Stimulated activated CD8-positive, alpha-beta memory T cell treated with anti-CD3 and anti-CD28 coated beads, Interleukin-12 subunit alpha, Interleukin-12 subunit beta, amount 100 ng/mL, for 4 hours (primary cell): ENCODE data around the gene ETV6.

Source experiments
- DNase-seq: peaks from one replicate; pipeline ENCODE4 v3.0.0-alpha.2; 2020; ENCODE audit warnings: low read depth

ETV6 gene

DNA sequence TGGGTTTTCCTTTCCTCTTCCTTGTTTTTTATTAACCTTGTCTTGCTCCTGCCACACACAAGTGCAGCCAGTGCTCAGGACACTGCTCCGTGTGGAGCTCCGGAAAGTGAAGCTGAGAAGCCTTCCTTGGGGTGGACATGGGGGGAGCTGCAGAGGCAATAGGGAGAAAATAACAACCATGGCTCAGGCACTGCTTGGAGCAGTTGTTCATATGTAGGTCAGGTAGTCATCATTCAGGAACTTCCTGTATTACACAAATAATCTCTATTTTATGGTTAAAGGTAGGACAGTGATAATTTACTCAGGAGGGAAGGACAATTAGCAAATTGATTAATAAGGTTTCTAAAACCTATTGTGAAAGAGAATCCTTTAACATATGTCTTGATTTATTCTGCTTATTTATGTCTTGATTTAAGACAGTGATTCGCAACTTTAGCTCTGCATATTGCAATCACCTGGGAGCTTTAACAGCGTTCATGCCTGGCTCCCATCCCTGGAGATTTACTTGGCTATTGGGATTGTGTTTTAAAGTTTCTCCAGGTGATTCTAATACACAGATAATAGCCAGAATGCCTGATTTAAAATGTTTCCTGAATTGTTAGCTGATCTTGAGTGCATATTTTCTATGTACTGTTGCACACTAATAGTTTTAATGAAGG, 92.1 kb downstream of the ETV6 start:
- no peak for DNase-seq

DNA sequence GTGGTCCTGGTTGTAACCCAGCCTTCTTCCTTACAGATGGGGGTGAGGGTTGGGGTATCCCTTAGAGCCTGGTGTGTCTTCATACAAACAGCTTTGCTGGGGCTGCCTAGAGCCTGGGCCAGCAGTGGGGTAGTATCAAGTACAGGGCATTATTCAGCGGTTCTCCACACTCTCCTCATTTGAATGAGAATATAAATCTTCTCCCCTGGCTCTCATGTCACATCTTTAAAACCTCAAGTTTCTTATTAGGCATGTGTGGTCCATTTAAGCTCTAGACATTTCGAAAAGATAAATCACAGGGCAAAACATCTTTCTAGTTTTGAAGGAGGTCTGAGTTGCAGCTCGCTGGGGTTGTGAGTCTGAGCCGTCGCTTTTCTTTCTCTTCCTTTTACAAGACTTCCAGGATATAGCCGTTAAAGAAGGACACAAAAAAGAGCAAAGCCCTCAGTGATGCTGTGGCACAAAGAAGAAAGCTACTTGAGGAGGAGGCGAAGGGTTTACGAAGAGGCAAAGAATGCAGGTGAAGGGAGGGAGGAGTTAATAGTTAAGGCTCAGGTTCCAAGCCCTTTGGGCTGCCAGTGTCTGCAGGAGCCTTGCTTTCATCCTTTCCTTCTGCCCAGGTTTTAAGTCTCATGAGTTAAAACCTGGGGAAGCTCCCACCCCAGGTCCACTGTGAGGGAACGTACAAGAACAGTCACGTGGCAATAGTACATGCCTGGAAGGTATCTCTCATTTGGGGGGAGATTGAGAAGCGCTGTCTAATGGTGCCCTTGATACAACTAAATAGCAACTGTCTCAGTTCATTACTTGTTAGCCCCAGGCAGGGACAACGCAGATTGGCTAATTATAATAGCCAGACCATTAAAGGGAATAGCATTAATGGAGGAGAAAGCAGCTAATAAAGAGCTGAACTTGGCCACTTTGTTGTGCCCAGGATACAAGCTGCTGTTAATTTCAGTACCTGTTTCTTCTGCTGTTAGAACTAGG, 94.2 kb downstream of the ETV6 start:
- DNase-seq, result no peak

DNA sequence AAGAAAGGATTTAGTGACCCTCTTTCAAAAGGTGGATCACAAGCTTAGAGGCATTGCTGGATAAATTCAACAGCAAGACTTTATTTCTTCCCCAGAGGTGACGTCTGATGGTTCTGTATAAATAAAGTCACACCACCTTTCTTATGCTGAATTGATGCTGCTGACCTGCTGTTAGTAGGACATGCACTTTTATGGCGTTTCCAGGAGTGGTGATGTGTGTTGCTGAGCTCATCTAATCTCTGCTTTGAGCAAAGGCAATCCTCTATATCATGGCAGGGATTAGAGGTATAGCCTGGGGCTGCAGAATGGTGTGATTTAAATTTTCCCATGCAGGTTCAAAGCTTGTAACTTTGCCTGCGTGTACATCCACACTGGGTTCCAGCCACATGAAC, 94.9 kb downstream of the ETV6 start:
- no peak for DNase-seq

DNA sequence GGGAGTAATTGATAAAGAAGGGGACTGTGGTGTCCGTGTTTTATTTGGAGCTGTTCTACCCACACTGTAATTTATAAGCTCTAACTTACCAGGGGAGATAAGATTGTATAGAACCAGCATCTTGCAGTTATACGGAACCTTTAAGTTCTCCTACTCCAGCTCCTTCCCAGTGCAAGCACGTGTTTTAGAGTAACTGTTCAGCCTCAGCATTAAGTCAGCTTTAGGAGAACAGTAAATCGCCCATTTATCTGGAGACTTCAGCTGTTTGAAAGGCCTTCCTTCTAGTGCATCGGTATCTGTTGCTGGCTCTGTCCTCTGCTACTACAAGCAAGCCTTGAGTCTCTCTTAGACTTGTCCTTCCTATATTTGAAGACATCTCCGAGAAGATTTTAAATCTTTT, 95.6 kb downstream of the ETV6 start:
- no peak for DNase-seq

DNA sequence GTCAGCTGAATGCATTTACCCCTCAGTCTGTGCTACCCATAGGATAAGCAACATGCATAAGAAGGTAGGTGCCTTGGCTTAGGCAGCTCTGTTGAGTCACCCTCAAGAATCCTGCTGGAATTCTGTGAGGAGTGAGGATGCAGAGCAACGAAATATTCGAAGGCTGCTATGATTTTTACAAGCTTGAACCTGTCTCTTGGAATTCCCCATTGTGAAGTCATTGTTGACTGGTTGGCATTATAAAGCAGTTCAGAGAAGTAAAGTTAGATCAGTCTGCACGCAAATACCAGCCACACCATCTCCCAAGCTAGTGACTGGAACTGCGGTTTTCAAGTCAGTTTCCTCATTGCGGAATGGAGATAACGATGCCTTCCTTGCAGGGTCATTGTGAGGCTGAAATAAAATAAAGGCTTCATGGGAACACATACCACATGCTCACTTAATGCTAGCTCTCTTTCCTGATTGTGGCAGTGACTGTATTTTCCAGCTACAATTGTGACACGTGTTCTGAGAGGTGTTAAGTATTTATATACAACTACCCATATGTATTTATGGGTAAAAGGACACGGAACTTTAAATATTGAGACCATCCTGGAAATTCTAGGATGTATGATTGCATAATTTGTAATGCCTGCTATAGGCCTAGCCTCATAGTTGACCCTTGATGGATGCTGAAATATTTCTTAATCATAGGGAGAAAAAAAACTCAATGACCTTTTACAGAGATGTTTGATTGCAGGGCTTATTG, 96.7 kb downstream of the ETV6 start:
- DNase-seq, result no peak

DNA sequence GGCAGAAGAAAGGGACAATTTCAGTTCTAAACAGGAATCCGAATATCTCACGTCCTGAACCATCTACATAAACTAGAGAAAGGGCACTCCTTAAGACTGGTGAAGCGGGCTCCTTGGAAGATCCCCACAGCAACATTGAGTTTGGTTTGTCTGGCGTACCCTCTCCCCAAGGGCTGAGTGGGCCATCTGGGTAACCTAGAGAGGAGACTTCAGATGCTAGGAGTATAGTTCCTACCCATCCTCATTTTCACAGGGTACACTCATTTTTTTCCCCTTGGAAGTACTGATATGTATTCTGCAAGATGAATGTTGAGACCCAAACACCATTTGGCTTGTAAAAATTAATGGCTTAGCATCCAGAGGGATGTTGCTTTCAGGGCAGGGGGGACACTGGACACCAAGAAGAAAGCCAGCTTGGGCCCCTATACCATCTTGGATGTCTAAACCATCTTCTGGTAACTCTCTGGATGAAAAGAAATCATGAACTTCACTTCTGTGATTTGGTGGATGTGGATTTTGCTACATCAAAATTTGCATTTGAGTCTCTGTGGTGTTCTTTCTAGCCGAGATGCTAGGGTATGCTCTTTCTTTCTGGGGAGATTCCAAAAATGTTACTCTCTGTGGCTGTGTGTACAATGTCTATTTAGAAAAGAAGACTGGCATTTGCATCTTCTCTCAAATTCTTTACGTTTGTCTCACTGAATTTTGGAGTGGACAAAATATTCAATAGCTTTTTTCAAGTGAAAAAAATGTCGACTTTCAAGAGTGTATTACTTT, 97.7 kb downstream of the ETV6 start:
- no peak for DNase-seq

DNA sequence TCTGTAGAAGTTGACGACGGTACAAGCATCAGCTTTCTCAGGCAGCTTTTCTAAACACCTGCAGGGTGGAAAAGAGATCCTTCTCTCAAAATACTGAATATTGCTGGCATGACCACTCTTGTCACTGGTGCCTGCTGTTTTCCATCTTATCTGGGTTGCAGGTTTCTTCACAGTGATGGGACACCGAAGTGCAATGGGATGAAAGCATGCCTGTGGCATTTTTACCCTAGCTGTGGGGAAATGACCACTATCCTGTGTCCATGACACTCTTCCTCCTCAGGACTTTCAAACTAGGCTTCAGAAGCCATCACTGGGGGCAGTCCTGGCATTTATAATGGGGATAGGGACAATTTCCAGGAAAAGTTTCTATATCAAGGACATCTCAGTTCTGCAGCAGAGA, 98.5 kb downstream of the ETV6 start:
- no peak for DNase-seq

DNA sequence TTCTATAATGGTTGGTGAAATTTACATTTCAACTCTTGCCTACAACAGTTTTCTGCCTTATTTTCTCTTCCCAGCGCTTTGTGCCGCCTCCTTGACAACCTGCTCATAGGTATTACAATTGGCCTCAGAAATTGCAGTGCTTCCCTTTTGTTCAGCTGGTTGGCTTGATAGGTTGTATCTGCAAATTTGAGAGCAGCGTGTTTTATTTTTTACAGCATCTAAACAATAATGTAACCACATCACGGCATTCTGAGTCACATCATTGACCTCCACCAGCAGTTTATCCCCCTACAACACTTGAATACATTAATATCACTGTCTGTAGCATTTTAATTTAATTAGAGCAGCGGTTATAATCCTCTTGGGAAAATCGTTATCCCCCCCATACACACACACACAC, 99.4 kb downstream of the ETV6 start:
- DNase-seq, result no peak

DNA sequence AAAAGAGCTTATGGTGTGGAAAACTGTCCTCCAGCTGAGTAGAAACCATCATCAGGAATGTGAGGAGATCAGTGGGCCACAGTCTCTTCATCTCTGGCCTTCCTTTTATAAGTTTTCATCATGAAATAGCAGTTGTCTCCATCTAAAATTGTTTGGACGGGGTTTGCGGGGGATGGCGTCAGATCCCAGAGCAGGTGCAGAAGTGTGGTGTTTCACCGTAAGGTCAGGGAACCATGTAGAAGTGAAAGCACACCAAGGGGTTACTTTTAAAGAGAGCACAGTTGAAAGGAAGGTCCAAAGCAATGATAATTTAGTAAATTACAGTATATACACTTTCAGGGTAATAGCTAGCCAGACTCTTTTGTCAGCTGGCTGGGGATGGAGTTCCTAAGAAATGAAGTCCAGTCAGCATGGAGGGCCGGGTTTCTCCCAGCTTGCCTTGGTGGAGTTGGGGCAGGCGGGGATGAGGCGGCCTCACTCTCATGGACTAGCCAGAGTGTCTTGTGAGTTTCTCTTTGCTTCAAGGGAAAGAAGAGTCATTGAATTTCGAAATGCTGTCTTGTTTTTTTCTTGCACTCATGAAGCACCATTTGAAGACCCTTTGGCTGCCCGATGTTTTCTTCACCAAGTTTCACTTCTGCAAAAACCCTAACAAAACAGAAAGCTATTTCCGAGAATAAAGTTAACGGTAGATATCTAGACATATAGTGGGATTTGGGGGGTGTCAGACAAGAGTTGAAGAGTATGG, 100.6 kb downstream of the ETV6 start:
- DNase-seq, result no peak

DNA sequence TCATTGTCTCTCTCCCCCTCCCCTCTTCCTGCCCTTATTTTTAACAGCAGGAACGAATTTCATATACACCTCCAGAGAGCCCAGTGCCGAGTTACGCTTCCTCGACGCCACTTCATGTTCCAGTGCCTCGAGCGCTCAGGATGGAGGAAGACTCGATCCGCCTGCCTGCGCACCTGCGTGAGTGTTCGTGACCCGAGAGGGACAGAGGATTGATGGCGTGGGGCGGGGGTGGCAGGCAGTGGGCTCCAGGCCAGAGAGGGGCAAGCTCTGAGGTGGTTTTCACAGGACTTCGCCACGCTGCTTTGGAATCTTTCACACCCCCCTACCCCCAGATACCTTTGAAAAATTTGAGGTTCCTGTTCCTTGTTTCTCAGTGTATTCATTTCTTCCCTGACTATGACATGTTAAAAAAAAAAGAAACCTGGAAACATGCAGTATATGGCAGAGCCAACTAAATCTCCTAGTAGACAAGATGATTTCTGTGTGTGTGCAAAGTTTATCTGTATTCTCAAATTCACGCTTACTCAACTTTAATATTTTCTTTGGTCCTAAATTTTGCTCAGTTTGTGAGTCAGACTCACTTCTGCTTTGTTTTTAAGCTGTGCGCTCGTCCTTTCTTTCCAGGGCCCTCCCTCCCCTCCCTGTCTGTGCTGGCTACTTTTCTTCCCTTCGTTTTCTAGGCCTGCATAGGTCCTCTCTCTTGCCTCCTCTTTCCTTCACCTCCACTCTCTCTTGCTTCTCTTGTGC, 103.1 kb downstream of the ETV6 start:
- no peak for DNase-seq

DNA sequence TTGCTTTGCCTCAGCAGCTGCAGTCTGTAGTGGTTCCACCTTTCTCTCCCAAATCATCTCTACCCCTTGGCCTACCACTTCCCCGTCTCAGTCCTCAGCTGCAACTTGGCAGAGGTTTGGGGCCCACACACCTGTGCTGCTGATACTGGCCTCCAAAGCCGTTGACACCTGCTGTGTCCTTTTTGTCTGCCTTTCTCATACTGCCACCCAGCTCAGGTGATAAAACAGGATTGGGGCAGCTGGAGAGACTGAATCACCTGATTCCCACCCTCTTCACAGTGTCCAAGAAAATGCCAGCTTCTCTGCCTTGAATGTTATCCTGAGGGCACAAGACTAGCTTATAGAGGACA, 103.7 kb downstream of the ETV6 start:
- no peak for DNase-seq

DNA sequence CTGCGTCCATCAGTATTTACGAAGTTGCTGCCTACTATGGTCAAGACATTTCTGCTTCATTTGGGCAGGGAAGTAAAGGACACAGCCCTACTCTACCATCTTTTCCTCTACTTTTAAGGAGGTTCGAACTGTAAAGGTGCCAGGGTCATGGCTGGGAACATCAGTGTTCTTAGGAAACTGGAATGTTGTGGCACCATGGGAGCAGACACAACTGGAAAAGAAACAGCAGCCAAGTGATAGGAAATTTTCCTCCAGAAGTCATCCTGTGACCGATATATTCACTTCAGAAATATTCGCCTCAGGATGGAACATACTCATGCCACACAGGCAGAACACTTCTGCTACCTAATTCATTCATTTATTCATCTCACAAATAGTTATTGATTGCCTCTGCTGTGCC, 104.4 kb downstream of the ETV6 start:
- no peak for DNase-seq

DNA sequence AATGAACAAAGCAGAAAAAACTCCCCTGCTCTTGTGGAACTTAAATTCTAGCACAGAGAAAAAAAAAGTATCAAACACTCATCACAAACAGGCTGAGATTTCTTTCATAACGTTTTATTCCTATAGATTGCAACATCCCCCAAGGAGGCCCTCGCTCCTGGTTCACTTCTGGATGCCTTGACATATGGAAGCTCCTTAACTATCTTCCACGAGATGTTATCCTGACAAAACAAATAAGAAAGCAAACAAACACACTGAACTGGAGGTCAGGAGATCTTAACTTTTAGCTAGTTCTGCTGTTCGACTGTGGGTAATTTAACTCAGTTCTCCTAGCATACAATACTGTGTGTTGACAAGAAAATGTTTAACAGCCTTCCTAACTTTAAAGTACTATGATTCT, 104.8 kb downstream of the ETV6 start:
- DNase-seq, result no peak

DNA sequence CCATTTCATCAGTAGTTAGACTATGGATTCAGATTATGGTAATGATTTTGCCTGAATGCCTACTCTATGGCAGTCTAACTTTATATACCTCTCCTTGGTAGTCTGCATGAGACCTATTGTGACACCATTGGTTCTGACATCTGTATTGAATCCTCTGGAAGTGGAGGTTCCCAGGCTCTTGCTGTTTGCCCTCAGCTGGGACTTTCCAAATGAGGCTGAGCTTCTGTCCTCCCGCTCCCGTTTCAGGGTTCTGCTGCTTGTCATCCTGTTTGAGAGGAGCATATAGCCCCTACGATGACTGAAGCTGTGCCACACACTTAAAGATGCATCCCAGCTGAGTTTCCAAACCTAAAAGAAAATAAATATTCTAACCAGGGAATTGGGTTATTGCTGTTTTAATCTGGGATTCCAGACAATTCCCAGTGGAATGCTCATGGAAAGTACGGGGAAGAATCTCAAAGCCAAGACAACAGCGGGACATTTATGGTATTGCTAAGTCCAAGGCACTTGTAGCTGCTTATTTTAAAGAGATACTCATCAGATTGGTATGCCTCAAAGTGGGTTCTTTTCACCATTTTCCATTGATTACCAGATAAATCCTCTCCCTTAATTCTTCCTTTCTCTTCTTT, 105.9 kb downstream of the ETV6 start:
- DNase-seq, result no peak

DNA sequence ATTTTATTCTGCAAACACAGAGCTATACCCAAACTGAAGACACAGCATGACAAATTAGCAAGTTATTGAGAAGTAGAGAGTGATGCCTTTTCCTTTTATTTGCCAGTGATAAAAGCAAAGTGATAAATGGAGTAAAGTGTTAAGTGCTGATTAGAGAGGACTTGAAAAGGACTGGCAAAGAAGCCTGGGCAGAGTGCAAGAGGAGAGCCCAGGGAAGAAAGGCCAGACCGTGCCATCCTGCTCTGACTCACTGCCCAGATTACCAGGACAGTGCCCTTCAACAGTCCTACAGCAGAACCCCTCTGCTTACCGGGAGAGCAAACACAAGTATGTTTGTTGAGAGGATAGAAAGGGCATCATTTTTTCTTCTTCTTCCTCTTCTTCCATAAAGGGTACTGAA, 106.5 kb downstream of the ETV6 start:
- DNase-seq, result no peak

DNA sequence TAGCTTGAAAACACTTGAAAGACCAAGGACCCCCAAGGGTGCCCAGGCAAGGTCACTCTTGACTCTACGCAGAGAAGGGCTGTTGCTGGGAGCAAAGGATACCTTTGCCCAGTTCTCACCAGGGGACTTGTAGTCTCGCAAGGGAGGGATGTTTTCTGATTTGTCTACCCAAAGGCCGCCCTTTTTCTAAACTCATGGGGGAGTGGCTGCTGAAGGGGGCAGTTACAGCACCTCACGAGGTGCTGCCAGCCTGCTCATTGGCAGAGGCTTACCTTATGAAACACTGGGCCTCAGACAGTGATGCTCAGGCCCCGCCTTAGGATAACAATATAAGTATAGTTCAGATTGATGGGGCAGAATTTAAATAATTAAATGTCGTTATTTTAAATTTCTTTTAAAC, 107.0 kb downstream of the ETV6 start:
- DNase-seq, result no peak

DNA sequence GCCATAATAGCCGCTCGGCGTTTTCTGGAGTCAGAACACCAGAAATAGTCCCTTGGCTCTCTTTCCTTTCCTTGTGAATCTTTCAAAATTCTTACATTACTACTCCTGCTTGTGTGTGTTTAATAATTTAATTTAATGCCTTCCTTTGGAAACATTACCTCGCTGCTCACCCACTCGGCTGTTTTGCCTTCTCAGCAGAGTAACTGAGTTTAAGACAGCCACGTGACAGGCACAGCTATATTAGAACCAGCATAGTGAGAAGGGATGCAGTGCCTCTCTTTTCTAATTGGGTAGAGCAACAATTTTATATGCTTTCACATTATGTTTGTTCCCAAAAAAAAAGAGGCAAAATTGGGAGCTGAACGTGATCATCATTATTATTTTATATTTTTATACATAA, 107.6 kb downstream of the ETV6 start:
- no peak for DNase-seq

DNA sequence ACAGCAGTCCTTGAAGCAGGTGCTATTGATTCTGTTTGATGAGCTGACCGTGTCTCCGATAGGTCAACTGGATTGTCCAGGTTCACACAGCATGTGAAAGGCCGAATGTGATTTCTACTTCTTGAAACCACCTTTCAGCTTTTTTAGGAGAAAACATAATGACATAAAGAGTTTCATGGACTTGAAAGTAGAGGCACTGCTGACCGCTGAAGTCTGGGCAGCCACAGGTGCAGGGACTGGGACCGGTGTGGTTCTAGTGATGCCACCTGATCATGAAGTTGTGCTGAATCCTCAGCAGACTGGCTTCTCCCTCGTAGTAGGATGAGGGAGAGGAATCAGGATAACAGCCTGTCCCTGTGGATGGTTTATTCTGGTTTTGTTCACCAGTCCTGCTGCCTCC, 108.1 kb downstream of the ETV6 start:
- no peak for DNase-seq

DNA sequence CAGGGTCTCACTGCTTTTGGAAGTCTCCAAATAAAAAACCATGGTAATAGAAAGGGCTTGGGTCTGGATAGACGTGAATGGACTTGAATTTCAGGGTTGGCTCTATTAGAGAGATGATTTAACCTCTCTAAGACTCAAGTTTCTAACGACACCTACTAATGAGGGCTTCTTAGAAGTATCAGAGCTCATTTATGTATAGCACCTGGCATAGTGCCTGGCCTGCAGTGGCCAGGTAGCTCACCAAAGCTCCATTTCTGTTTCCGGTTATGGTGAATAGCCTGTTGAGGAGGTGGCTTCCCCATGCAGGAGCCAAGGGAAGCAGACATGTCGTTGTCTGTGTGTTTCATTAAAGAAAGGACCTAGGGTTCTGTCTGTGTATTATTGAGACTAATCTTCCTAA, 108.6 kb downstream of the ETV6 start:
- DNase-seq, result no peak
